Activated T-helper 17 cell treated with anti-CD3 and anti-CD28 coated beads, Interleukin-2, amount 50 U/mL, for 72 hours (primary cell): Measurements from ENCODE around the gene CPM. TPM values are rescaled to one million over a fixed set of nuclear protein-coding genes. Genes with fewer than 3 reads are reported as not detected.
A peak's percentile ranks its signal among the peaks of the same experiment; 100 is the strongest.
"Not testable (repeated sequence)": the region's sequence is repeated elsewhere in the genome, so short reads cannot be mapped to it uniquely, and the experiment has no call there.

Experiments
- ATAC-seq: fragments of 150-1000 bp; cut with Tn5 transposase; replicated peaks from 2 replicates; pipeline ENCODE4 v1.10.0; 2021; ENCODE audit warnings: mild to moderate bottlenecking, moderate library complexity
- H3K27ac Mint-ChIP-seq: one replicate; pipeline ENCODE4 v1.8.0; 2022; ENCODE audit warnings: mixed read lengths
- H3K27me3 Mint-ChIP-seq: one replicate; pipeline ENCODE4 v1.8.0; 2022; ENCODE audit warnings: mixed read lengths
- H3K36me3 Mint-ChIP-seq: one replicate; pipeline ENCODE4 v1.8.0; 2022; ENCODE audit warnings: low read depth, mild to moderate bottlenecking, mixed read lengths
- H3K4me1 Mint-ChIP-seq: one replicate; pipeline ENCODE4 v1.8.0; 2022; ENCODE audit warnings: mixed read lengths
- H3K4me3 Mint-ChIP-seq: one replicate; pipeline ENCODE4 v1.8.0; 2022; ENCODE audit warnings: mild to moderate bottlenecking, mixed read lengths
- H3K9me3 Mint-ChIP-seq: one replicate; pipeline ENCODE4 v1.8.0; 2022; ENCODE audit warnings: mixed read lengths
- total RNA-seq, 2 donors: library from RNA; stranded (reverse); gene quantifications; one replicate each; pipeline ENCODE4 v1.2.3, GENCODE V29; 2022

Gene CPM
- total RNA-seq, 2 donors from 2014 or later, result 3.6 to 6.3 TPM

- ATAC-seq, result no peak
- H3K4me3 Mint-ChIP-seq, result no peak overlapping the region
- H3K9me3 Mint-ChIP-seq, result no peaks in the 10 kb centered on the region
- H3K36me3 Mint-ChIP-seq, result peaks cover 7% of the 10 kb centered on the region
- H3K27me3 Mint-ChIP-seq, result no peaks in the 10 kb centered on the region
- peaks cover 12% of the 10 kb centered on the region for H3K4me1 Mint-ChIP-seq
- H3K27ac Mint-ChIP-seq, result no peak overlapping the region
These were observed 81.2 kb downstream of the CPM start for GRCh38 chr12:68851592-68852306.

DNA sequence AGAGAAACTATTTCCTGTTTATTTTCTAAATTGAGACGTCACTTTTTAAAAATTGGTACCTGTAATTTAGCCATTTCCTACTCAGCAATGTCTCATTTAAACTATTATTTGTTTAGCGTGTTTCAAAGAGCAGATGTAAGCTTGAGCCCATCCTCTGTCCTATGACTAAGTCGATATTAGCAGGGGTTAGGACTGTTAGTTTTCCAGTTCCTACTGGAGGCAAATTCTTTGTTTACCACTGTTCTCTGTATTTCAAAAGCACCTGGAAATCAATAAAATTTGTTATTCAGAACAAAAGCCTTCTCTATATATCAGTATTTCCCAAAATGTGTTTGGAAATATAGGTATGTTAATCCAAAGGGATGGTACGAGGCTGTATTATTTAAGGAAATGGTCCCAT is 82.6 kb downstream of the CPM start:
- ATAC-seq, result no peak
- Mint-ChIP-seq H3K36me3 (peaks cover under 1% of the 10 kb centered on the region), H3K27ac (no peak overlapping the region), H3K4me3 (no peak overlapping the region), H3K9me3 (no peaks in the 10 kb centered on the region), H3K27me3 (no peaks in the 10 kb centered on the region), H3K4me1 (peaks cover 12% of the 10 kb centered on the region)

DNA sequence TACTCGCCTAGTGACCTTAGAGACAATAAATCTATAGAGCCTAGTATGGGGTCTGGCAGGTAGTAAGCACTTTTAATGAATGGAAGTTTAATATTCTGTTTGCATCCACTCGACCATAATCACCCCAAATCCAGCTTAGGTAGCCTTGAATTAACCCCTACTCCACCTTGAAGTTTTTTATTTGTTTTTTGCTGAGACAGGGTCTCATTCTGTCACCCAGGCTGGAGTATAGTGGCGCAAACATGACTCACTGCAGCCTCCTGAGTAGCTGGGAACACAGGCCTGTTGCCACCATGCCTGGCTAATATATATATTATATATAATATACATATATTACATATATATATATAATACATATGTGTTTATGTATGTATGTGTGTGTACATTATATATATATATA is 86.2 kb downstream of the CPM start:
- no peak overlapping the region for H3K4me3 Mint-ChIP-seq
- no peaks in the 10 kb centered on the region for H3K9me3 Mint-ChIP-seq
- no peaks in the 10 kb centered on the region for H3K27me3 Mint-ChIP-seq
- peaks cover 4% of the 10 kb centered on the region for H3K4me1 Mint-ChIP-seq
- no peak overlapping the region for H3K27ac Mint-ChIP-seq
- H3K36me3 Mint-ChIP-seq, result peaks cover 36% of the 10 kb centered on the region
- ATAC-seq, result no peak

- no peak overlapping the region for H3K27ac Mint-ChIP-seq
- H3K9me3 Mint-ChIP-seq, result no peaks in the 10 kb centered on the region
- H3K4me3 Mint-ChIP-seq, result no peak overlapping the region
- no peak for ATAC-seq
- H3K27me3 Mint-ChIP-seq, result no peaks in the 10 kb centered on the region
- peaks cover 54% of the 10 kb centered on the region for H3K36me3 Mint-ChIP-seq
- H3K4me1 Mint-ChIP-seq, result peaks cover 4% of the 10 kb centered on the region
These were observed 87.9 kb downstream of the CPM start for GRCh38 chr12:68844788-68845695.

- no peak overlapping the region for H3K27ac Mint-ChIP-seq
- no peaks in the 10 kb centered on the region for H3K27me3 Mint-ChIP-seq
- H3K36me3 Mint-ChIP-seq, result peaks cover 61% of the 10 kb centered on the region
- no peak for ATAC-seq
- peaks cover 4% of the 10 kb centered on the region for H3K4me1 Mint-ChIP-seq
- no peak overlapping the region for H3K4me3 Mint-ChIP-seq
- no peaks in the 10 kb centered on the region for H3K9me3 Mint-ChIP-seq
These were observed 88.6 kb downstream of the CPM start for GRCh38 chr12:68844318-68844745.

- peaks cover 9% of the 10 kb centered on the region for H3K4me1 Mint-ChIP-seq
- ATAC-seq, result no peak
- H3K27ac Mint-ChIP-seq, result no peak overlapping the region
- H3K9me3 Mint-ChIP-seq, result no peaks in the 10 kb centered on the region
- H3K36me3 Mint-ChIP-seq, result peaks cover 75% of the 10 kb centered on the region
- no peak overlapping the region for H3K4me3 Mint-ChIP-seq
- H3K27me3 Mint-ChIP-seq, result no peaks in the 10 kb centered on the region
These were observed 90.0 kb downstream of the CPM start for GRCh38 chr12:68842784-68843567.

- Mint-ChIP-seq H3K27me3 (no peaks in the 10 kb centered on the region), H3K4me3 (no peak overlapping the region), H3K27ac (peak overlapping the region; percentile 59), H3K36me3 (peaks cover 83% of the 10 kb centered on the region), H3K9me3 (no peaks in the 10 kb centered on the region), H3K4me1 (peaks cover 10% of the 10 kb centered on the region)
- no peak for ATAC-seq
These were observed 90.8 kb downstream of the CPM start for GRCh38 chr12:68842123-68842522.

- H3K27me3 Mint-ChIP-seq, result no peaks in the 10 kb centered on the region
- peaks cover 10% of the 10 kb centered on the region for H3K4me1 Mint-ChIP-seq
- ATAC-seq, result no peak
- no peak overlapping the region for H3K4me3 Mint-ChIP-seq
- H3K36me3 Mint-ChIP-seq, result peaks cover 87% of the 10 kb centered on the region
- H3K9me3 Mint-ChIP-seq, result no peaks in the 10 kb centered on the region
- H3K27ac Mint-ChIP-seq, result peak overlapping the region; percentile 59
These were observed 91.3 kb downstream of the CPM start for GRCh38 chr12:68841717-68842116.

DNA sequence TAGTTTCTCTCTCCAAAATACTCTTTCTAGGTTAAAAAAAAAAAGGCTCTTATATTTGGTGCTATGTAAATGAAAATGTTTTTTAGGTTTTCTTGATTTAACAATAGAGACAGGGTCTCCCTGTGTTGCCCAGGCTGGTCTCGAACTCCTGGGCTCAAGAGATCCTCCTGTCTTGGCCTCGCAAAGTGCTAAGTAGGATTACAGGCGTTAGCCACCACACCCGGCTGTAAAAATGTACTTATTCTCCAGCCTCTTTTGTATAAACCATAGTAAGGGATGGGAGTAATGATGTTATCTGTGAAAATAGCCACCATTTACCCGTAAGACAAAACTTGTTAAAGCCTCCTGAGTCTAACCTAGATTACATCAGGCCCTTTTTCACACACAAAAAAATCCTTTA is 91.8 kb downstream of the CPM start:
- H3K36me3 Mint-ChIP-seq, result peaks cover 93% of the 10 kb centered on the region
- H3K27ac Mint-ChIP-seq, ATAC-seq, H3K4me3 Mint-ChIP-seq, H3K27me3 Mint-ChIP-seq, H3K4me1 Mint-ChIP-seq, H3K9me3 Mint-ChIP-seq: not testable (repeated sequence)

- Mint-ChIP-seq H3K27ac (no peak overlapping the region), H3K36me3 (peaks cover 100% of the 10 kb centered on the region), H3K4me1 (peaks cover 19% of the 10 kb centered on the region), H3K27me3 (no peaks in the 10 kb centered on the region), H3K4me3 (no peak overlapping the region), H3K9me3 (no peaks in the 10 kb centered on the region)
- no peak for ATAC-seq
These were observed 93.5 kb downstream of the CPM start for GRCh38 chr12:68839183-68840147.

- ATAC-seq, result no peak
- Mint-ChIP-seq H3K9me3 (no peaks in the 10 kb centered on the region), H3K27ac (peak overlapping the region; percentile 56), H3K4me1 (peaks cover 19% of the 10 kb centered on the region), H3K36me3 (peaks cover 99% of the 10 kb centered on the region), H3K4me3 (no peak overlapping the region), H3K27me3 (no peaks in the 10 kb centered on the region)
These were observed 94.7 kb downstream of the CPM start for GRCh38 chr12:68838046-68838886.

DNA sequence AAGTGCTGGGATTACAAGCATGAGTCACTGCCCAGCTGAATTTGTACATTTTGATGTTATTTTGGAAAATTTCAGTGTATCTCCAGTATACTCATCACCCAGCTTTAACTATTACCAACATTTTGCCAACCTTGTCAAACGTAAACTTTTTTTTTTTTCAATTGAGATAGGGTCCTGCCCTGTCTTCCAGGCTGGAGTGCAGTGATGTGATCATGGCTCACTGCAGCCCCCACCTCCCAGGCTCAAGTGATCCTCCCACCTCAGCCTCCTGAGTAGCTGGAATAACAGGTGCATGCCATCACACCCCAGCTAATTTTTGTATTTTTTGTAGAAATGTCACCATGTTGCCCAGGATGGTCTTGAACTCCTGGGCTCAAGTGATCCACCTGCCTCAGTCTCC is 95.8 kb downstream of the CPM start:
- Mint-ChIP-seq H3K4me3 (no peak overlapping the region), H3K27me3 (no peaks in the 10 kb centered on the region), H3K9me3 (no peaks in the 10 kb centered on the region), H3K4me1 (peaks cover 15% of the 10 kb centered on the region), H3K36me3 (peaks cover 97% of the 10 kb centered on the region), H3K27ac (no peak overlapping the region)
- ATAC-seq, result no peak

GRCh38 chr12:68835333-68835908 is 97.5 kb downstream of the CPM start:
- no peak for ATAC-seq
- no peaks in the 10 kb centered on the region for H3K27me3 Mint-ChIP-seq
- H3K27ac Mint-ChIP-seq, result peak overlapping the region; percentile 63
- H3K36me3 Mint-ChIP-seq, result peaks cover 97% of the 10 kb centered on the region
- no peaks in the 10 kb centered on the region for H3K9me3 Mint-ChIP-seq
- H3K4me3 Mint-ChIP-seq, result no peak overlapping the region
- peaks cover 16% of the 10 kb centered on the region for H3K4me1 Mint-ChIP-seq
